Gastrocnemius medialis (tissue), 4 donors: ENCODE measurements around the gene HNRNPA2B1.

Experiments used
- POLR2A ChIP-seq, 2 donors: fragments of 450-650 bp; IDR thresholded peaks; one replicate each; pipeline ENCODE4 v1.6.1; 2017; ENCODE audit warnings: antibody characterized with exemption in 2 of 2, mild to moderate bottlenecking in 2 of 2, moderate library complexity in 2 of 2
- TF ChIP-seq, protein P1 (sequence below), 5 experiments: fragments of 450-650 bp in 3 of 5; fragments of 200-600 bp in 2 of 5; sonication (generic) in 2 of 5; IDR thresholded peaks in 4 of 5; conservative IDR thresholded peaks in 1 of 5; 1 replicate in 4 of 5; 2 replicates in 1 of 5; pipeline ENCODE4 v1.5.1; 2016 to 2019; ENCODE audit warnings: antibody characterized with exemption in 5 of 5, mild to moderate bottlenecking in 3 of 5, moderate library complexity in 3 of 5

- TF ChIP-seq, protein P1, sequence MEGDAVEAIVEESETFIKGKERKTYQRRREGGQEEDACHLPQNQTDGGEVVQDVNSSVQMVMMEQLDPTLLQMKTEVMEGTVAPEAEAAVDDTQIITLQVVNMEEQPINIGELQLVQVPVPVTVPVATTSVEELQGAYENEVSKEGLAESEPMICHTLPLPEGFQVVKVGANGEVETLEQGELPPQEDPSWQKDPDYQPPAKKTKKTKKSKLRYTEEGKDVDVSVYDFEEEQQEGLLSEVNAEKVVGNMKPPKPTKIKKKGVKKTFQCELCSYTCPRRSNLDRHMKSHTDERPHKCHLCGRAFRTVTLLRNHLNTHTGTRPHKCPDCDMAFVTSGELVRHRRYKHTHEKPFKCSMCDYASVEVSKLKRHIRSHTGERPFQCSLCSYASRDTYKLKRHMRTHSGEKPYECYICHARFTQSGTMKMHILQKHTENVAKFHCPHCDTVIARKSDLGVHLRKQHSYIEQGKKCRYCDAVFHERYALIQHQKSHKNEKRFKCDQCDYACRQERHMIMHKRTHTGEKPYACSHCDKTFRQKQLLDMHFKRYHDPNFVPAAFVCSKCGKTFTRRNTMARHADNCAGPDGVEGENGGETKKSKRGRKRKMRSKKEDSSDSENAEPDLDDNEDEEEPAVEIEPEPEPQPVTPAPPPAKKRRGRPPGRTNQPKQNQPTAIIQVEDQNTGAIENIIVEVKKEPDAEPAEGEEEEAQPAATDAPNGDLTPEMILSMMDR (IDR thresholded peaks at IDR 0.05 in 4 of 5, conservative IDR thresholded peaks at IDR 0.05 in 1 of 5): no peak
- no peak for TF ChIP-seq POLR2A (IDR thresholded peaks at IDR 0.05)
These were observed 39.6 kb downstream of the HNRNPA2B1 start for GRCh38 chr7:26160896-26161295.
